ENCODE measurements around the gene GCC2.

Gene GCC2

DNA sequence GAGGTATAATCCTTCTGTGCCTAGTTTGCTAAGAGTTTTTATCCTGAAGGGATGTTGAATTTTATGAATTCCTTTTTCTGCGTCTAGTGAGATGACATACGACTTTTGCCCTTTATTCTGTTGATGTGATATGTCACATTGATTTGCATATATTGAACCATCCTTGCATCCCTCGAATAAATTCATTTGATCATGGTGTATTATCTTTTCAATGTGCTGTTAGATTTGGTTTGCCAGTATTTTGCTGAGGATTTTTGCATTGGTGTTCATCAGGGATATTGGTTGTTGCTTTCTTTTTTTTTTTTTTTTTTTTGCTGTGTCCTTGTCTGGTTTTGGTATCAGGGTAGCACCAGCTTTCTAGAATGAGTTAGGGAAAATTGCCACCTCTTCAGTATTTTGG is 9.1 kb downstream of the GCC2 start:
- Histone ChIP-seq H3K4me3 (ENCODE audit: low read depth, low read length) (no peak overlapping the region), H3K9me3 (no peaks in the 10 kb centered on the region), H3K4me1 (no peaks in the 10 kb centered on the region), H3K27me3 (no peaks in the 10 kb centered on the region), H3K36me3 (no peaks in the 10 kb centered on the region)
- TF ChIP-seq, protein P1, sequence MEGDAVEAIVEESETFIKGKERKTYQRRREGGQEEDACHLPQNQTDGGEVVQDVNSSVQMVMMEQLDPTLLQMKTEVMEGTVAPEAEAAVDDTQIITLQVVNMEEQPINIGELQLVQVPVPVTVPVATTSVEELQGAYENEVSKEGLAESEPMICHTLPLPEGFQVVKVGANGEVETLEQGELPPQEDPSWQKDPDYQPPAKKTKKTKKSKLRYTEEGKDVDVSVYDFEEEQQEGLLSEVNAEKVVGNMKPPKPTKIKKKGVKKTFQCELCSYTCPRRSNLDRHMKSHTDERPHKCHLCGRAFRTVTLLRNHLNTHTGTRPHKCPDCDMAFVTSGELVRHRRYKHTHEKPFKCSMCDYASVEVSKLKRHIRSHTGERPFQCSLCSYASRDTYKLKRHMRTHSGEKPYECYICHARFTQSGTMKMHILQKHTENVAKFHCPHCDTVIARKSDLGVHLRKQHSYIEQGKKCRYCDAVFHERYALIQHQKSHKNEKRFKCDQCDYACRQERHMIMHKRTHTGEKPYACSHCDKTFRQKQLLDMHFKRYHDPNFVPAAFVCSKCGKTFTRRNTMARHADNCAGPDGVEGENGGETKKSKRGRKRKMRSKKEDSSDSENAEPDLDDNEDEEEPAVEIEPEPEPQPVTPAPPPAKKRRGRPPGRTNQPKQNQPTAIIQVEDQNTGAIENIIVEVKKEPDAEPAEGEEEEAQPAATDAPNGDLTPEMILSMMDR (IDR thresholded peaks at IDR 0.05; ENCODE audit: low read depth, low read length), result no peak
- DNase-seq, result no peak

DNA sequence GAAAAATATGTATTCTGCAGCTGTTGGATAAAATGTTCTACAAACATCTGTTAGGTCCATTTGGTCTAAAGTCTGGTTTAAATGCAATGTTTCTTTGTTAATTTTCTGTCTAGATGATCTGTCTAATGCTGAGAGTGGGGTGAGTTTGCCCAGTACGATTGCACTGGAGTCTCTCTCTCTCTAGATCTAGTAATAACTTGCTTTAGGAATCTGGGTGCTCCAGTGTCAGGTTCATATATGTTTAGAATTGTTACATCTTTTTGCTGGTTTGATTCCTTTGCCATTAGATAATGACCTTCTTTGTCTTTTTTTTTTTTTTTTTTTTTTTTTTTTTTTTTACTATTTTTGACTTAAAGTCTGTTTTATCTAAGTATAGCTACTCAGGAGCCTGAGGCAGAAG is 10.4 kb downstream of the GCC2 start:
- Histone ChIP-seq H3K4me1 (no peaks in the 10 kb centered on the region), H3K4me3 (ENCODE audit: low read depth, low read length) (no peak overlapping the region), H3K27me3 (no peaks in the 10 kb centered on the region), H3K9me3 (no peaks in the 10 kb centered on the region), H3K36me3 (no peaks in the 10 kb centered on the region)
- TF ChIP-seq, protein P1 (IDR thresholded peaks at IDR 0.05; ENCODE audit: low read depth, low read length), result no peak
- DNase-seq, result no peak

DNA sequence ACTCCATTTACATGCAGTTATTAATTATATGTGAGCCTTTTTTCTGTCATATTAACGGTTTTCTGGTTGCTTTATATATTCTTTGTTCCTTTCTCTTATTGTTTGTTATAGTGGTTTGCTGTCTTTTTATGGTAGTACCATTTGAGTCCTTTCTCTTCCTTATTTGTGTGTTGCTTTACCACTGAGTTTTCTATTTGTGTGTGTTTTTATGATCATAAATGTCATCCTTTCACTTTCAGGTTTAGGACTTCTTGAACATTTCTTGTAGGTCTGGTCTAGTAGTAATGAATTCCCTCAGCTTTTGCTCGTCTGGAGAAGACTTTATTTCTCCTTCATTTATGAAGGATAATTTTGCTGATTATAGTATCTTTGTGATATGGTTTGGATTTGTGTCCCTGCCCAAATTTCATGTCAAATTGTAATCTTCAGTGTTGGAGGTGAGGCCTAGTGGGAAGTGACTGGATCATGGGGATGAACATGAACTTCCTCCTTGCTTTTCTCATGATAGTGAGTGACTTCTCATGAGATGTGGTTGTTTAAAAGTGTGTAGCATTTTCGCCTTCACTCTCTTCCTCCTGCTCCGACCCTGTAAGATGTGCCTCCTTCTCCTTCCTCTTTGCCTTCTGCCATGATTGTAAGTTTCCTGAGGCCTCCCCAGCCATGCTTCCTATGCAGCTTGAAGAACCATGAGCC is 11.5 kb downstream of the GCC2 start:
- Histone ChIP-seq H3K9me3 (no peaks in the 10 kb centered on the region), H3K27me3 (no peaks in the 10 kb centered on the region), H3K4me3 (ENCODE audit: low read depth, low read length) (no peak overlapping the region), H3K4me1 (no peaks in the 10 kb centered on the region), H3K36me3 (no peaks in the 10 kb centered on the region)
- TF ChIP-seq, protein P1 (IDR thresholded peaks at IDR 0.05; ENCODE audit: low read depth, low read length), result no peak
- no peak for DNase-seq

DNA sequence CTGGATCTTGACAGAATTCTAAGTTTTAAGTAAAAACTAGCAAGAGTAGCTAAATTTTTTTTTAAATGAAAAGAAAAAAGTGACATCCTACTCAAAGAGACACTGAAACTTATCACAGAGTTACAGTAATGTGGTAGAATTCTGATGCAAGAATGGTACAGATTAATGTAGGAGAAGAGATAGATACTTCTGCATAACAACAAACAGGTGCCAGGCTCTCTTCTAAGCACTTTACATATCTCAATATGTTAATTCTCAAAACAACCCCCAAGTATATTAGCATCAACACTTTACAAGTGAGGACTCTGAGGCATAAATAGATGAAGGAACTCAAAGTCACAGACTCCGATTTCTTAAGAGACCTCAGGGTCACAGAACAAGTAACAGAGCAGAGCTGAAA is 28.1 kb downstream of the GCC2 start:
- TF ChIP-seq, protein P1 (IDR thresholded peaks at IDR 0.05; ENCODE audit: low read depth, low read length), result no peak
- H3K4me3 ChIP-seq (ENCODE audit: low read depth, low read length), result no peak overlapping the region
- no peaks in the 10 kb centered on the region for H3K27me3 ChIP-seq
- H3K9me3 ChIP-seq, result no peaks in the 10 kb centered on the region
- DNase-seq, result no peak
- H3K36me3 ChIP-seq, result no peaks in the 10 kb centered on the region
- H3K4me1 ChIP-seq, result no peaks in the 10 kb centered on the region

DNA sequence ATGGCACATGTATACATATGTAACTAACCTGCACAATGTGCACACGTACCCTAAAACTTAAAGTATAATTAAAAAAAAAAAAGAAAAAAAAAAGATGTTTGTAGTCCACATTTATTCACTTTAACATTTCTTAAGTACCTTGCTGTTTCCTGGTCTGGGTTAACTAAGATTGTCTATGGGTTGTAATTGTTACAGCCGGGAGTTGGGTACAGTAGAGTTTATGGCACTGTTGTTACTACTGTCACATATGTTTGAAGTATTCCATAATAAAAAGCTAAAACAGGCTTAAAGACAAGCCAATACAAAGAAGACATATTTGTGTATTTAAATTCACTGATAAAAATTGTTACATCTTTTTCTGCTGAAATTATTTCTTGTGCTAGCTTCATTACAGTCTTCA is 36.2 kb downstream of the GCC2 start:
- Histone ChIP-seq H3K9me3 (no peaks in the 10 kb centered on the region), H3K4me1 (no peaks in the 10 kb centered on the region), H3K27me3 (no peaks in the 10 kb centered on the region), H3K36me3 (no peaks in the 10 kb centered on the region), H3K4me3 (ENCODE audit: low read depth, low read length) (no peak overlapping the region)
- TF ChIP-seq, protein P1 (IDR thresholded peaks at IDR 0.05; ENCODE audit: low read depth, low read length), result no peak
- no peak for DNase-seq

DNA sequence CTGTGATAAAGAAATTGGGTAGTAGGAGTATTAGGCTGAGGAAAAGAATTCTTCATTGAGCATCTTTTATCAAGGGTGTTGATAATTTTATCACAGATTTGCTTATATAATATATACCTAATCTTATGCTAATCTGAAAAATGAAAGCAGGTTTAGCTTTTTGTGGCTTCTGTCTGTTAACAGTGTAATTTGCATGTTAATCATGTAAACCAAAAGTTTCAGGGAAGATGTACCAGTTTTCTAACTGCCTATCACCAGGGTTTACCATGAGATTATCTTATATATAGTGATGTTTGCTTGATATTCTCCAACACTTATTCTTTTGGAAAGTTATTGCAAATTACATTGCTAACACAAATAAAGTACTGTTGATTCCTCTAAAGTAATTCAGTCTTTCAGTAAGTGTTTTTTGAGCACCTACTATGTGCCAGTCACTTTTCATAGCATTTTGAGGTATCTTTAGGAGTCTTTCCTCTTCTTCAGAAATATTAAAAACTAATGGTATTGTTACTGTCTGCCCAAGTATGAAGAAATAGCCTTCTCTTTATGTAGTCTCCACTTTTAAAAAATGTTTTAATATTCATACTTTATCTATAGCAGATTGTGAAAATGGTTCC is 41.6 kb downstream of the GCC2 start:
- Histone ChIP-seq H3K36me3 (no peaks in the 10 kb centered on the region), H3K4me3 (ENCODE audit: low read depth, low read length) (no peak overlapping the region)

More for the DNA sequence above, 41.6 kb downstream of the GCC2 start:
- no peak for DNase-seq
- H3K27me3 ChIP-seq, result no peaks in the 10 kb centered on the region
- H3K9me3 ChIP-seq, result no peaks in the 10 kb centered on the region
- TF ChIP-seq, protein P1 (IDR thresholded peaks at IDR 0.05; ENCODE audit: low read depth, low read length), result no peak
- H3K4me1 ChIP-seq, result no peaks in the 10 kb centered on the region

Data from BE2C (cell line).